ENCODE results near the gene ARMC9.

Gene ARMC9

DNA sequence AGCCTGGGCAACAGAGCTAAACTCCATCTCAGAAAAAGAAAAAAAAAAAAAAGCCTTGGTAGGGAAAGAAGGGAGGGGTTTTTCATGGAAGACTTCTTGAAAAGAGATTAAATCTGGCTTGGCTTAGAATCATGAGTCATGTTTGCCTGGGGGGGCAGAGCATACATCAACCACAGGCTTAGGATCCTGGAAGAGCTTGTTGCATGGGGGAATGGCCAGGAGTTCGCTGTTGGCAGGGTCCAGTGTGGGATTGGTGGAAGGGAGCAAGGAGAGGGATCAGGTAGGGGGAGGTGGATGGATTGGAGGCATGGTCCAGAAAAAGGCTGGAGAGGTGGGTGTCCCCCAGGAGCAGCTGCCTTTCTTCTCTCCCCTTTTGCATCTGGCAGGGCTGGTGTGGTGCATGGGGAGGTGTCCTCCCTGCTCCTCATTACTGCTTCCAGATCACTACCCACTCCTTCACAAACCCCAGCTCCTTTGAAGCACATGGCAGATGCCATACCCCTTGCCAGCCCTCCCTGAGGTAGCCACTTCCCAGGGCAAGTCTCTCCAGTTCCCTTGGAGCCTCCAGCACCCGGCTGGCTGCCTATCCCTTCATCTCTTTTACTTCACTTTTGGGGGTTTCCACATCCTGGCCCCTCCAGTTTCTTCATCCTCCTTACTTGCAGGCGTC is 2.5 kb downstream of the ARMC9 start:
- no peak for DNase-seq (ENCODE audit: low spot score)

DNA sequence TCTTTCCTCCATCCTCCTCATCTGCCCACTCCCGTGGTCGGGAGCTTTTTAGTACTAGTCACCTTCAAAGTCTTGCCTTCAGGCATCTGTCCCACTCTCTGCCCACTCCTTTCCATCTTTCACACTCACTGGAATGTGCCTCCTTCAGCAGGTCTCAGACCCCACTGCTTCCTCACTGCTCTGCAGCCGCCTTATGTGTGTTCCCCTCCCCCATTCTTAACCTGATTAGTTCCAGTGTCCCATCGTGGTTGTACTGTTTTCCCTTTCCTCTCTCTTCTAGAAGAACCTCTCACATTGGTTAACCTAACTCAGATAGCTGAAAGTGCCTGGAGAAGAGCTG is 3.0 kb downstream of the ARMC9 start:
- no peak for DNase-seq (ENCODE audit: low spot score)

GRCh38 chr2:231203087-231203486 is 4.7 kb downstream of the ARMC9 start:
- DNase-seq (ENCODE audit: low spot score), result no peak

DNA sequence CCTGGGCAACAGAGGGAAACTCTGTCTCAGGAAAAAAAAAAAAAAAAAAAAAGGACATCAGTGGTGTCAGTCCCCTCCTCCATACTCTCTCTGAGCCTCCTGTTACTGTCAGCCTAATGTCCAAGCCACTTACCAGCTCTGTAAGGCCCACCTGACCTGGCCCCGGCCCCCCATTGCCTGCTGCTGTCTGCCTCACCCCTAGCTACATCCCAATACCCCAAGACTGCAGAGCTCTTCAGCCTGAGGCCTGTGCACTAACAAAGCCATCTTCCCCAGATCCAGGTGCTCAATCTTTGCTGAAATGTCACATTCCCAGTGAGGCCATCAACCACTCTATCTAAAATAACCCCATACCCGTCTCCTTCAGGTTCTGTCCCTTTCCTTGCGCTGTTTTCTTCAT is 5.7 kb downstream of the ARMC9 start:
- DNase-seq (ENCODE audit: low spot score), result no peak

GRCh38 chr2:231204581-231204980 is 6.2 kb downstream of the ARMC9 start:
- DNase-seq (ENCODE audit: low spot score), result no peak

DNA sequence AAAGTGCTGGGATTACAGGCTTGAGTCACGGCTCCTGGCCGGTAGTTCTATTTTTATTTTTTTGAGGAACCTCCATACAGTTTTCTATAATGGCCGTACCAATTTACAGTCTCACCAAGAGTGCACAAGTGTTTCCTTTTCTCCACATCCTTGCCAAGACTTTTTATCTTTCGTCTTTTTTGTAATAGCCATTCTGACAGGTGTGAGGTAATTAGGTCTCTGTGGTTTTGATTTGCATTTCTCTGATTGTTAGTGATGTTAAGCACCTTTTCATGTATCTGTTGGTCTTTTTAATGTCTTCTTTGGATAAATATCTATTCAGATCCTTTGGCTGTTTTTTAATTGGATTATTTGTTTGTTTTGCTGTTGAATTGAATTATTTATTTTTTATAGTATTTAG is 9.3 kb downstream of the ARMC9 start:
- no peak for DNase-seq (ENCODE audit: low spot score)

DNA sequence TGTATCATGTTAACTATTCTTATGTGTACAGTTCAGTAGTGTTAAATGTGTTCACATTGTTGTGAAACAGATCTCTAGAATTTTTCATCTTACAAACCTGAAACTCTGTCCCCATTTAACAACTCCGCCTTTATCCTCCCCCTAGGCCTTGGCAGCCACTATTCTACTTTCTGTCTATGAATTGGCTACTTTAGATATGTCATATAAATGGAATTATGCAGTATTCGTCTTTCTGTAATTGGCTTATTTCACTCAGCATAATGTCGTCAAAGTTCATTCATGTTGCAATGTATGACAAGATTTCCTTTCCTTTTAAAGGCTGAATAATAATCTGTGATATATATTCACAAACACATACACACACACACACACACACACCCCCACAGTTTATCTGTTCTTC is 12.4 kb downstream of the ARMC9 start:
- no peak for DNase-seq (ENCODE audit: low spot score)

DNA sequence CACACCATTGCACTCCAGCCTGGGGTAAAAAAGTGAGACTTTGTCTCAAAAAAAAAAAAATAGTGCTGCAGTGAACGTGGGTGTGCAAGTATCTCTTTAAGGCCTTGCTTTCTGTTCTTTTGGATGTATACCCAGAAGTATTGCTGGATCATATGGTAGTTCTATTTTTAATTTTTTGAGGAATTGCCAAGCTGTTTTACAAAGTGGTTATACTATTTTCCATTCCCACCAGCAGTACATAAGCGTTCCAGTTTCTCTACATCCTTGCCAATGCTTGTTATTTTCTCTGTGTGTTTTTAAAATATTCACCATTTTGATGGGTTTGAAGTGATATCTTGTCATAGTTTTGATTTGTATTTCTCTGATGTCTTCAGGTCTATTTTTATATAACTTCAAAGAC is 13.1 kb downstream of the ARMC9 start:
- DNase-seq (ENCODE audit: low spot score), result no peak

GRCh38 chr2:231212329-231212845 is 14.0 kb downstream of the ARMC9 start:
- no peak for DNase-seq (ENCODE audit: low spot score)

- no peak for DNase-seq (ENCODE audit: low spot score)
Observed at GRCh38 chr2:231213931-231214642, 15.7 kb downstream of the ARMC9 start.

DNA sequence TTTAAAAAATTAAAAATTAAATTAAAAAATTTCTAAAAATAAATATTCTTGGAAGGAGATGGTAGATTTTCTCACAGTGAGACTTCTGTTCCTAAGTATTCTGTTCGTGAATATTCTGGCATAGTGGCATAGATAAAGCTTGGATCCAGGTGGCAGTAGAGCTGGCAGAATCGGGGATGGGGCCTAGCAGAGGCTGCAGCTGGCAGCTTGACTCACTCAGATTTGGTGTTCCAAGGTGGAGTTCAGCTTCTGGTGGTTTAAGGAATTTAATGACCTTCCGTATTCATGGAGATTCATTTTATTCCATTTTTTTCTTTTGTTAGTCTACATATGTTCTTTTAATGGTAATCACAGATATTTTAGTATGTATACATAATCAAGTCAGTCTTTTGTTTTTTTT is 19.9 kb downstream of the ARMC9 start:
- no peak for DNase-seq (ENCODE audit: low spot score)

DNA sequence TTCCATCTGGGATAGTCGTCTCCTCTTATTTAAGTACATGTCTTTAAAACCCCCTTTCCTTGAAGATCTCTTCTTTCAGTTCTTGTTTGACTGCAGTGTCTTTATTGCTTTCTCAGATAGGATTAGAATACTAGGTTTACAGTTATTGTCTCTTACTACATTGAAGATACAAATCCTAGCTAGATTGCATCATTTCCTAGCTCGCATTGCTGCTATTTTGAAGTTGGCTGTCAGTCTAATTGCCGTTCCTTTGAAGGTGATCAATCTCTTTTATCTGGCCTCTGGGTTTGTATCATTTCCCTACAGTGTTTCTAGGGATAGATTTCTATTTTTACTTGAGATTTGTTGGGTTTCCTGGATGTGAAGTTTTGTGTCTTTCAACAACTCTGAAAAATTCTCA is 20.9 kb downstream of the ARMC9 start:
- no peak for DNase-seq (ENCODE audit: low spot score)

DNA sequence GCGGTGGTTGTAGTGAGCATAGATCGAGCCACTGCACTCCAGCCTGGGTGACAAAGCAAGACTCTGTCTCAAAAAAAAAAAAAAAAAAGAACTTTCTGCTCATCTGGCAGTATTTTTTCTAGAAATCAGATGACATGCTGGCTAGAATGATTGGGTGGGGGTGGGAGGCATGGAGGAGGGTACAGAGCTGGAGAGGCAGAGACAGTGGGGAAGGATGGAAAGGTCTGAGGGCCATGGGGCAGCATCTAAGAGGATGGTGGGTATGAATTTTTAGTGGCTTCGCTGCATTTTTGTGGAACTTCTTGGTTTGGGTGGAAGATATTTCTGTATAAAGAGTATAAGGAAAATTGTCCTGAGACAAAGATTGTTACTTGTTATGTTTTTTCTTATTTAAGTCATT is 23.3 kb downstream of the ARMC9 start:
- DNase-seq (ENCODE audit: low spot score), result no peak

- DNase-seq (ENCODE audit: low spot score), result no peak
Observed at GRCh38 chr2:231222318-231223000, 24.0 kb downstream of the ARMC9 start.

GRCh38 chr2:231223001-231223375 is 24.6 kb downstream of the ARMC9 start:
- DNase-seq (ENCODE audit: low spot score), result no peak

- DNase-seq (ENCODE audit: low spot score), result no peak
Observed at GRCh38 chr2:231223458-231223976, 25.1 kb downstream of the ARMC9 start.

GRCh38 chr2:231227310-231228162 is 29.1 kb downstream of the ARMC9 start:
- DNase-seq (ENCODE audit: low spot score), result peak; percentile 72

GRCh38 chr2:231228223-231228622 is 29.8 kb downstream of the ARMC9 start:
- peak; percentile 13 for DNase-seq (ENCODE audit: low spot score)

- DNase-seq (ENCODE audit: low spot score), result no peak
Observed at GRCh38 chr2:231228974-231229529, 30.6 kb downstream of the ARMC9 start.

GRCh38 chr2:231235217-231235616 is 36.8 kb downstream of the ARMC9 start:
- no peak for DNase-seq (ENCODE audit: low spot score)

GRCh38 chr2:231238689-231239088 is 40.3 kb downstream of the ARMC9 start:
- no peak for DNase-seq (ENCODE audit: low spot score)
